Stimulated activated CD8-positive, alpha-beta memory T cell treated with anti-CD3 and anti-CD28 coated beads, Interleukin-7, amount 100 ng/mL, for 24 hours (primary cell): ENCODE data around the gene INPP4B.

Source experiments
- DNase-seq: peaks from one replicate; pipeline ENCODE4 v3.0.0-alpha.2; 2020; ENCODE audit warnings: low read depth

The INPP4B gene

GRCh38 chr4:142725886-142726285, 120.2 kb downstream of the INPP4B start:
- no peak for DNase-seq

DNA sequence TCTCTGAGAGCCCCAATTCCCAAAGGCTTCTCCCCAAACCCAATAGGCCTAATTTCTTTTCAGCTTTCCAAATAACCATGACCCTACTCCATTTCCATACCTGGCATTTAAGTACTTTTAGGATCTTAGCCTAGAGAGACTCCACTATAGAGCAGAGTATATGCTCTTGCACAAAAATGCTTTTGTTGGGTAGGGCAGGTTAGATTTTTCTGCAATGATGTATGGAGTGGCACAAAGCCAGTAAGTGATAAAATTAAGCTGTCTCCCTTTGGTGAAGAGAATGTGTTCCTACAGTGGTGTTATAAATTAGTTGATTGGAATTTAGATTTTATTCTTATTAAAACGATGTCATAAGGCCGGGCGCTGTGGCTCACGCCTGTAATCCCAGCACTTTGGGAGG, 124.9 kb downstream of the INPP4B start:
- DNase-seq, result no peak

DNA sequence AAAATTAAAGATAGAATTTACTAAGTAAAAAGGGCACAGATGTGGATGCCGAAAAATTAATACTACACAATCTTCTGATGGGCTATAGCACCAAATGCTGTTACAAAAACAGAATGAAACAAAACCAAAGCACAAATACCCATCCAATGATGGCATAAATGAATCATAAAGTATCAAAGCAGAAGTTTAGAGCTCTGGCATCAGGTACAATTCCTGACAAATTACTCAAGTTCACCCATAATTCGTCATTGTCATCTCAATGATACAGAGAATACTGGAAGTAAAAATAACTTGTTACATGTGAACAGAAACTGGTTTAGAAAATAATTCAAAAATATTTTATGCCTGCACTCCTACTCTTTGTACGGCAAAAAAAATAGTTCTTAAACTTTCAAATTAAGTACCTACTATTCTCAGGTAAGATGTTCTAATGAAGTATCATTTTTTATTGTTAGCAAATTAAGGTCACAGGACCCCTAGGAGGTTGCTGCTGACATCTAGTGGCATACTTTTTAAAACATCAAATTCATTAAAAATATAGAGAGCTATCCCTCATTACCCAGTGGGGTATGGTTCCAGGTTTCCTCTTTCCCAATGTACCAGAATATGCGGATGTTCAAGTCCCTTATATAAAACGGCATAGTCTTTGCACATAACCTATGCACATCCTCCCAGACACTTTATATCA, 126.1 kb downstream of the INPP4B start:
- DNase-seq, result no peak

- no peak for DNase-seq
These were observed 127.1 kb downstream of the INPP4B start for GRCh38 chr4:142718981-142719380.

DNA sequence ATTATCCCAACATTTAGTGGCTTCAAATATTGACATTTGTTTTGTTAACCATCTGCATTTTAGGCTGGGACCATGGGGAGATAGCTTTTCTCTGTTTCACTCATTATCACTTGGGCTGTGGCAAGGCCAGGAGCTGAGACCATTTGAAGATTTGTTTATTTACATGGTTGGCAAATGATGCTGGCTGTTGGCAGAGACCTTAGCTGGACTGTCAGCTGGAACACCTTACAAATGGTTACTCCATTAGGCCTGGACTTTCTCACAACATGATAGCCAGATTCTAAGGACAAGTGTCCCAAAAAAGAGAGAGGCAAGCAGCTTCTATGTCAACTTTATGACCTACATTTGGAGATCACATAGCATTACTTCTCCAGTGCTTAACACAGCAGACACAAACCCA, 130.4 kb downstream of the INPP4B start:
- no peak for DNase-seq

GRCh38 chr4:142713282-142714030, 132.6 kb downstream of the INPP4B start:
- DNase-seq, result no peak

- no peak for DNase-seq
These were observed 137.9 kb downstream of the INPP4B start for GRCh38 chr4:142708231-142708630.

DNA sequence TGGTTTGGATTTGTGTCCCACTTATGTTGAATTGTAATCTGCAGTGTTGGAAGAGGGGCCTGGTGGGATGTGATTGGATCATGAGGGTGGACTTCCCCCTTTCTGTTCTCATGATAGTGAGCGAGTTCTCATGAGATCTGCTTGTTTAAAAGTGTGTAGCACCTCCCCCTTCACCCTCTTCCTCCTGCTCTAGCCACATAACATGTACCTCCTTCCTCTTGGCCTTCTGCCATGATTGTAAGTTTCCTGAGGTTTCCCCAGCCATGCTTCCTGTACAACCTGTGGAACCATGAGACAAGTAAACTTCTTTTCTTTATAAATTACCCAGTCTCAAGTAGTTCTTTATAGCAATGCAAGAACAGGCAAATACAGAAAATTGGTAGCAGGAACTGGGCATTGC, 138.7 kb downstream of the INPP4B start:
- DNase-seq, result no peak

- DNase-seq, result no peak
These were observed 139.7 kb downstream of the INPP4B start for GRCh38 chr4:142706381-142706780.

DNA sequence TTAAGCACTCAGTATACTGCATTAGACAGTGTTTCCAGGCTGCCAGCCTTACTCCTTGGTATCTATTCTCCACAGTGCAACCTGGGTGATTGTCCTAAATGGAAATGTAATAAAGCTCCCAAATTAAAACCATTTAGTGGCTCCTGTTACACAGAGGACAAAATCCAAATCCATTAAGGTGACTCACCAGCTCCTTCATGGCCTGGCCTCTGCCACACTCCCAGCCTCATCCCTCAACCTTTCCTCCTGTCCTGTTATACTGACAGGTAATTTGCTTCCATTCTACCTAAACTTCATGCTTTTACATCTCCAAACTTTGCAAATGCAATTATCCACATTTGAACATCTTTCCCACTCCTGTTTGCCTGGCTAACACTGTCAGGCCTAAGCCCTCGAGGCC, 140.3 kb downstream of the INPP4B start:
- DNase-seq, result no peak

GRCh38 chr4:142703694-142704309, 142.3 kb downstream of the INPP4B start:
- DNase-seq, result no peak

DNA sequence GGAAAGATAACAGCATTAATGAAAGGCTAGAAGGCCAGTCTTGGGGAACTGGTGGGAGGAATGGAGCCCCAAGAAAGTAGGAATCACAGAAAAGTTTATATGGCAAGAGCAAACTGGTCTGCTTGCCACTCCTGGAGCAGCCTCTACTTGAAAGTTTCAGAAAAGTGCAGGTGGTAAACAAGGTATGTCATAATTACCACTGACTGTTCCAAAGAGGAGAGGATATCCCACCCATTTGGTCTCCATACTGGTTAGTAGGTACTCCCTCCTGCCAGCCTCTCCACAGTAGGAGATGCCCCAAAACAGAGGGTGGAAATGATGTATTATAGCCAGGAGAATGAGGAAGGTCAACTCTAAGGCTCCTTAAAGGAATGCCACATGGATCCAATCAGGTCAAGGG, 145.1 kb downstream of the INPP4B start:
- DNase-seq, result no peak

GRCh38 chr4:142700531-142700930, 145.6 kb downstream of the INPP4B start:
- DNase-seq, result no peak

DNA sequence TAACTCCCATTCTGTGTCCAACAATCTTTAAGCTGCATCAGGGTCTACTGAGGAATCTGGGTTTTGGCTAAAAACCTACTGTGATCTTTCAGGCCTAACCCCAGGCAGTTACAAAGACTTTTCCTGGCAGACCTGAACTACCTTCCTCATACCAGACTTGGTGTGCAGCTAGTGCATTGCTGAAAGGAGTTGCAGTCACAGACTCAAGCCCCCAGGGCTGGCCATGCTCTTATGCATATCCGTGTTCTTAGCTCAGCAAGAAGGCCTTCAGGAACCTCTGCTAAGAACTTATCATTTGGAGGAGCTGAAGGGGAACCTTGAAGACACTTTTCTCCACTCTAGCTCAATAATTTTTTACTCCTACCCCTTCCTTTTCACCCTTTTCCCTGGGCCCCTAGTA, 147.5 kb downstream of the INPP4B start:
- no peak for DNase-seq

GRCh38 chr4:142697928-142698327, 148.2 kb downstream of the INPP4B start:
- no peak for DNase-seq

GRCh38 chr4:142697320-142697719, 148.8 kb downstream of the INPP4B start:
- DNase-seq, result no peak

DNA sequence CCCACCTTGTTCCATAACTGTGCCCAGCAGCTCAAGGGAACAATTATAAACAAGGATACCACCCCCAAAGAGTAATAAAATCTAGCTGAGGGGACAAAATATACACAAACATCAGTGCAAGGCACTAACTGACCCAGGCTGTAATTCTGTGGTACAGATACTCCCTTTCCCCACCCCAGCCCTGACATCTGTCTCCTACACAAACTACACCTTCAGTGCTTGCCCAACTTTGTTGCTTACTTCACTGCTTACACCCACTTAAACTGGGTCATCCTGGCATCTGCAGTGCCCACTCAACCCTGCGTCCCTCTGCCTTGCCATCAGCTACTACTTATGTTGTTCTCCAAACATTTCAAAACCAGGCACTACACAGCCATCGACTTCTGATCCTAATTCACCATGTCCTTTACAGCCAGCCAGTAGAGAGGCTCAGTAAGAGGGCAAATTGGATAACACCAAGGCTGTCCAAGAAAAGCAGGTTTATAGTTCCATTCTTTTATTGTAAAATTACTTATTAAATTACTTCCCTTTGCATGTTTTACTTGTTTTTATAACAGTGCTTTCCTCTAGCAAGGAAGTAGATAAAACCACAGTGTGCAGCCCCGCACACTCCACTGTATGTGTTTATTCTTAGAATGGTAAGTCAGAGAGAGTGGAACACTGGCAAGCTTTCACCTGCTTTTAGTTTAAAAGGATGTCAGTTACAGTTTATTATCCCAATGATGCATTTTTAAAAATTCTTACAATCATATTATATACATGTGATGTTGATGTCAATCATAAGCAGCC, 149.6 kb downstream of the INPP4B start:
- no peak for DNase-seq

GRCh38 chr4:142690406-142691163, 155.5 kb downstream of the INPP4B start:
- no peak for DNase-seq

GRCh38 chr4:142687547-142688275, 158.4 kb downstream of the INPP4B start:
- DNase-seq, result no peak

GRCh38 chr4:142686081-142686480, 160.0 kb downstream of the INPP4B start:
- no peak for DNase-seq

- DNase-seq, result no peak
These were observed 162.1 kb downstream of the INPP4B start for GRCh38 chr4:142683997-142684396.
